MM.1S (cell line): ENCODE data around the gene LRP10.

Experiments used
- CTCF ChIP-seq: fragments of 300-600 bp; sonication (generic); IDR thresholded peaks from 2 replicates; pipeline ENCODE4 v1.5.1; 2016; ENCODE audit warnings: antibody characterized with exemption, low read length, mixed read lengths
- EZH2 ChIP-seq: fragments of 300-600 bp; sonication (generic); optimal IDR thresholded peaks from 2 replicates; pipeline ENCODE3; 2017; ENCODE audit warnings: low read depth, mild to moderate bottlenecking, antibody characterized with exemption, low read length, mixed read lengths
- EZH2phosphoT487 ChIP-seq: fragments of 300-600 bp; sonication (generic); IDR thresholded peaks from 2 replicates; pipeline ENCODE4 v1.6.1; 2018; ENCODE audit warnings: antibody characterized with exemption, low read length

- TF ChIP-seq CTCF (no peak), EZH2phosphoT487 (no peak), EZH2 (no peak)
These were observed 20.9 kb downstream of the LRP10 start for GRCh38 chr14:22892488-22892887.
